HepG2 (cell line): ENCODE results near the gene LRP5. TPM values are rescaled to one million over a fixed set of nuclear protein-coding genes. Genes with fewer than 3 reads are reported as not detected.

Experiments used
- ATAC-seq: fragments of 200-7000 bp; cut with Tn5 transposase; 3 replicates; pipeline ENCODE4 v1.9.1; 2020; ENCODE audit warnings: mild to moderate bottlenecking, moderate library complexity
- BruUV-seq: library from RNA; stranded (reverse); fragments of 400-500 nt; replicated peaks from 2 replicates; lab custom pipeline; 2021; lab: Mats Ljungman, UMichigan
- CTCF ChIA-PET: fragments of 300-600 bp; formaldehyde crosslinking; extraction: SDS; loops from one replicate; lab custom pipeline; 2021; ENCODE audit warnings: low total read pairs, inconsistent platforms, low intra/inter-chr PET ratio; lab: Yijun Ruan, JAX
- POLR2A ChIA-PET: fragments of 350-600 bp; sonication (Branson Sonifier 250); formaldehyde crosslinking; loops from one replicate; lab custom pipeline; 2020; ENCODE audit warnings: antibody characterized with exemption, inconsistent platforms; lab: Yijun Ruan, JAX
- DNase-seq: peaks from one replicate; pipeline ENCODE4 v3.0.0-alpha.2; 2015; ENCODE audit warnings: low spot score
- FAIRE-seq: peaks from 3 replicates; lab custom pipeline; 2011; peaks lifted over from hg19 to GRCh38; lab: Jason Lieb, UNC
- H2AFZ ChIP-seq: one replicate; pipeline ENCODE4 v1.6.1; 2011; ENCODE audit warnings: low read length, inconsistent platforms
- H3K27ac ChIP-seq: fragments of 300-600 bp; 3 replicates; pipeline ENCODE4 v1.8.0; 2011; ENCODE audit warnings: mixed run types, mild to moderate bottlenecking, mixed read lengths, low read length, inconsistent platforms; ENCODE audit not compliant: insufficient read depth; ENCODE audit errors: extremely low read length
- H3K27me3 ChIP-seq, 2 experiments: fragments of 200-600 bp in 1 of 2; 2 replicates in 1 of 2; 3 replicates in 1 of 2; pipeline versions ENCODE4 v1.6.0 to v1.8.0; 2011; ENCODE audit warnings: low read length in 2 of 2, mild to moderate bottlenecking in 2 of 2, moderate library complexity in 2 of 2, inconsistent platforms in 1 of 2; ENCODE audit not compliant: insufficient read depth in 2 of 2, control insufficient read depth in 1 of 2
- H3K36me3 ChIP-seq, 2 experiments: fragments of 200-600 bp in 1 of 2; replicated peaks in 1 of 2; 2 replicates in 1 of 2; 3 replicates in 1 of 2; pipeline versions ENCODE4 v1.5.1 to v1.8.0; 2011; ENCODE audit warnings: low read length in 2 of 2, inconsistent platforms in 1 of 2; ENCODE audit not compliant: insufficient read depth in 2 of 2, control insufficient read depth in 1 of 2
- H3K4me1 ChIP-seq: 2 replicates; pipeline ENCODE4 v1.5.1; 2012; ENCODE audit warnings: low read length, inconsistent platforms; ENCODE audit not compliant: insufficient read depth
- H3K4me2 ChIP-seq: 2 replicates; pipeline ENCODE4 v1.6.0; 2011; ENCODE audit warnings: low read depth, low read length, inconsistent platforms
- H3K4me3 ChIP-seq, 3 experiments: fragments of 200-600 bp in 1 of 3; sonication (generic), shearing (Covaris generic) in 1 of 3; replicated peaks in 1 of 3; 2 replicates each; pipeline ENCODE4 v1.5.1; 2011 to 2016; ENCODE audit warnings: low read length in 3 of 3, inconsistent platforms in 2 of 3, low read depth in 2 of 3, mild to moderate bottlenecking in 2 of 3, control low read depth in 1 of 3, mixed read lengths in 1 of 3; ENCODE audit not compliant: insufficient read depth in 1 of 3
- H3K79me2 ChIP-seq: one replicate; pipeline ENCODE4 v1.6.1; 2011; ENCODE audit warnings: low read length, inconsistent platforms; ENCODE audit not compliant: insufficient read depth
- H3K9ac ChIP-seq: 2 replicates; pipeline ENCODE4 v1.6.0; 2011; ENCODE audit warnings: mild to moderate bottlenecking, low read depth, low read length, inconsistent platforms; ENCODE audit not compliant: insufficient read depth
- H3K9me3 ChIP-seq: 2 replicates; pipeline ENCODE4 v1.5.1; 2012; ENCODE audit warnings: mild to moderate bottlenecking, low read length
- H4K20me1 ChIP-seq: 2 replicates; pipeline ENCODE4 v1.6.0; 2011; ENCODE audit warnings: inconsistent platforms, mild to moderate bottlenecking, low read length, moderate library complexity; ENCODE audit not compliant: insufficient read depth
- CEBPB ChIP-seq: IDR thresholded peaks from 2 replicates; pipeline ENCODE4 v1.6.1; 2011; ENCODE audit warnings: low read depth, low read length, improper control_type of control experiment, borderline replicate concordance
- FOXK1 ChIP-seq: sonication (generic); formaldehyde crosslinking; IDR thresholded peaks from 2 replicates; pipeline ENCODE4 v1.4.0; 2020; ENCODE audit warnings: low read depth, missing genetic modification reagents, borderline replicate concordance
- HOXA7 ChIP-seq: sonication (generic); formaldehyde crosslinking; IDR thresholded peaks from 2 replicates; pipeline ENCODE4 v1.8.1; 2022; ENCODE audit warnings: mild to moderate bottlenecking, missing genetic modification reagents, moderate library complexity
- MAFG ChIP-seq: sonication (generic); formaldehyde crosslinking; IDR thresholded peaks from 2 replicates; pipeline ENCODE4 v1.5.1; 2020; ENCODE audit warnings: mild to moderate bottlenecking, missing genetic modification reagents
- MIXL1 ChIP-seq: IDR thresholded peaks from 2 replicates; pipeline ENCODE4 v1.6.1; 2016
- NCOR1 ChIP-seq: fragments of 200-600 bp; sonication (generic); IDR thresholded peaks from 2 replicates; pipeline ENCODE4 v1.7.0; 2017; ENCODE audit warnings: antibody characterized with exemption, low read length, borderline replicate concordance
- NFIC ChIP-seq: IDR thresholded peaks from 2 replicates; pipeline ENCODE4 v1.6.1; 2012; ENCODE audit warnings: mild to moderate bottlenecking, low read length, inconsistent platforms
- POLR2AphosphoS2 ChIP-seq: IDR thresholded peaks from 2 replicates; pipeline ENCODE4 v1.6.1; 2011; ENCODE audit warnings: low read depth, low read length, improper control_type of control experiment
- RARA ChIP-seq: IDR thresholded peaks from 2 replicates; pipeline ENCODE4 v1.6.1; 2016; ENCODE audit warnings: missing genetic modification reagents, missing compliant biosample characterization
- RELA ChIP-seq: sonication (generic); formaldehyde crosslinking; IDR thresholded peaks from 2 replicates; pipeline ENCODE4 v1.4.0; 2020; ENCODE audit warnings: missing genetic modification reagents
- SOX13 ChIP-seq, 3 experiments: fragments of 450-650 bp in 1 of 3; sonication (generic) in 1 of 3; formaldehyde crosslinking in 1 of 3; IDR thresholded peaks in 2 of 3; conservative IDR thresholded peaks in 1 of 3; 2 replicates each; pipeline versions ENCODE4 v1.5.0 to v1.6.1; 2016 to 2020; ENCODE audit warnings: antibody characterized with exemption in 1 of 3, mild to moderate bottlenecking in 1 of 3, missing compliant biosample characterization in 1 of 3, missing genetic modification reagents in 1 of 3, moderate library complexity in 1 of 3
- THAP11 ChIP-seq: IDR thresholded peaks from 2 replicates; pipeline ENCODE4 v1.6.1; 2016; ENCODE audit warnings: missing biosample characterization, missing genetic modification reagents
- ZBTB38 ChIP-seq: sonication (generic); formaldehyde crosslinking; IDR thresholded peaks from 2 replicates; pipeline ENCODE4 v1.5.1; 2020; ENCODE audit warnings: mild to moderate bottlenecking, missing genetic modification reagents
- ZNF337 ChIP-seq: sonication (generic); formaldehyde crosslinking; IDR thresholded peaks from 2 replicates; pipeline ENCODE4 v1.5.1; 2020; ENCODE audit warnings: missing genetic modification reagents, low read depth, mild to moderate bottlenecking, borderline replicate concordance
- ZNF563 ChIP-seq: sonication (generic); formaldehyde crosslinking; IDR thresholded peaks from 2 replicates; pipeline ENCODE4 v1.8.0; 2022; ENCODE audit warnings: mild to moderate bottlenecking, moderate library complexity, missing genetic modification reagents
- ZNF652 ChIP-seq: IDR thresholded peaks from 2 replicates; pipeline ENCODE4 v1.6.1; 2016; ENCODE audit warnings: low read depth, borderline replicate concordance
- ZNF724P ChIP-seq: sonication (generic); formaldehyde crosslinking; IDR thresholded peaks from 2 replicates; pipeline ENCODE4 v1.8.0; 2022; ENCODE audit warnings: missing genetic modification reagents, borderline replicate concordance
- ZSCAN22 ChIP-seq: sonication (generic); formaldehyde crosslinking; IDR thresholded peaks from 2 replicates; pipeline ENCODE4 v1.4.0; 2020; ENCODE audit warnings: mild to moderate bottlenecking, missing genetic modification reagents
- WGBS: methylation state at CpG from one replicate; pipeline ENCODE4 v1.1.6; 2017; ENCODE audit warnings: low lambda C conversion rate; 5-methylcytosine and 5-hydroxymethylcytosine counted together
- in situ Hi-C: cut with HindIII; loops from 2 replicates; pipeline ENCODE4 v1.10.0; 2017; ENCODE audit warnings: low pct_unique_long_range_greater_than_20kb; ENCODE audit not compliant: extremely low pct_ligation_motif_present
- intact Hi-C: fragments of 100-400 bp; cut with micrococcal nuclease; formaldehyde crosslinking; loops from one replicate; pipeline ENCODE4 v1.10.0; 2022; ENCODE audit not compliant: unreplicated experiment
- polyA plus RNA-seq, 8 experiments: library from polyadenylated mRNA; depleted of rRNA in 3 of 8; stranded (reverse) in 7 of 8; unstranded in 1 of 8; fragments of >200 nt; fragmentation: Illumina TruSeq in 4 of 8; extraction: Trizol in 4 of 8; gene quantifications; 2 replicates each; pipeline versions ENCODE4 v1.2.1 to v1.2.3, GENCODE V29; 2011 to 2016; ENCODE audit warnings: low read depth in 4 of 8, missing spikeins in 1 of 8, mixed read lengths in 1 of 8; ENCODE audit not compliant: insufficient read depth in 1 of 8
- total RNA-seq, 5 experiments: library from RNA; depleted of rRNA; stranded (reverse); fragments of >200 nt; fragmentation: Illumina TruSeq; extraction: Trizol; gene quantifications; 2 replicates each; pipeline ENCODE4 v1.2.3, GENCODE V29; 2016; ENCODE audit warnings: low read depth in 1 of 5
- TF ChIP-seq, protein P1 (sequence below): sonication (generic); formaldehyde crosslinking; IDR thresholded peaks from 2 replicates; pipeline ENCODE4 v1.5.0; 2020; ENCODE audit warnings: missing genetic modification reagents, mild to moderate bottlenecking, borderline replicate concordance
- TF ChIP-seq, protein P2 (sequence below): sonication (generic); formaldehyde crosslinking; IDR thresholded peaks from 2 replicates; pipeline ENCODE4 v1.5.0; 2020; ENCODE audit warnings: mild to moderate bottlenecking, missing genetic modification reagents, borderline replicate concordance

LRP5 gene
- total and polyA plus RNA-seq, 2 of the 13 experiments (the other 11 are each of a cell fraction or from before 2014, with no cell fraction given) = 40.4 to 64.0 TPM

- no peak for TF ChIP-seq MAFG
- TF ChIP-seq SOX13 (IDR thresholded peaks at IDR 0.05) = peak; percentile 93
- TF ChIP-seq SOX13 (CRISPR knock-in tag; conservative IDR thresholded peaks at IDR 0.05 in 1 of 2, IDR thresholded peaks at IDR 0.05 in 1 of 2) = peak in 1 of 2 experiments; percentile 98; a peak in 2 of 4 replicates
- no peak for TF ChIP-seq ZBTB38
- TF ChIP-seq, protein P1, sequence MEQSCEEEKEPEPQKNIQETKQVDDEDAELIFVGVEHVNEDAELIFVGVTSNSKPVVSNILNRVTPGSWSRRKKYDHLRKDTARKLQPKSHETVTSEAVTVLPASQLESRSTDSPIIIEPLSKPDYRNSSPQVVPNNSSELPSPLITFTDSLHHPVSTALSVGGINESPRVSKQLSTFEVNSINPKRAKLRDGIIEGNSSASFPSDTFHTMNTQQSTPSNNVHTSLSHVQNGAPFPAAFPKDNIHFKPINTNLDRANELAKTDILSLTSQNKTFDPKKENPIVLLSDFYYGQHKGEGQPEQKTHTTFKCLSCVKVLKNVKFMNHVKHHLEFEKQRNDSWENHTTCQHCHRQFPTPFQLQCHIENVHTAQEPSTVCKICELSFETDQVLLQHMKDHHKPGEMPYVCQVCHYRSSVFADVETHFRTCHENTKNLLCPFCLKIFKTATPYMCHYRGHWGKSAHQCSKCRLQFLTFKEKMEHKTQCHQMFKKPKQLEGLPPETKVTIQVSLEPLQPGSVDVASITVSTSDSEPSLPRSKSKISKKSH = no peak
- TF ChIP-seq POLR2AphosphoS2 = no peak
- TF ChIP-seq ZNF652 (CRISPR knock-in tag) = no peak
- no peak for TF ChIP-seq HOXA7
- TF ChIP-seq RARA (CRISPR knock-in tag) = peak; percentile 13; the same call in 1 of the 2 replicates
These were observed 155.9 kb downstream of the LRP5 start (continued) for GRCh38 chr11:68468217-68468828.

DNA sequence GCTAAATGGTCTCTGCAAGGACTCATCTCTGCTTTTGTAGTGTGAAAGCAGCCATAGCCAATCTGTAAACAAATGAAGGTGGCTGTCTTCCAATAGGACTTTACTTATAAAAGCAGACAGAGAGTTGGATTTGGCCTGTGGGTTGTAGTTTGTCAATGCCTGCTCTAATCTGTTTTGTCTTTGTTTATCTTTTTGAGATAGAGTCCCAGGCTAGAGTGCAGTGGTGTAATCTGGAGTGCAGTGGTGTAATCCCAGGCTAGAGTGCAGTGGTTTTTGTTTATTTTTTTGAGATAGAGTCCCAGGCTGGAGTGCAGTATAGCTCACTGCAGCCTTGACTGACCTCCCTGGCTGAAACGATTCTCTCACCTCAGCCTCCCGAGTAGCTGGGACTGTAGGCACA lies 156.7 kb downstream of the LRP5 start:
- intact Hi-C loops (loop anchor here (5.0 kb wide), 1 partner anchor 63 kb away; no protein-coding TSS in a partner anchor), in situ Hi-C loops (no loop called here)
- ChIA-PET POLR2A (interaction anchor here (1.0 kb wide), 1 partner anchor 9 kb away, joined by 6 read pairs; the partner anchor contains the start of gene PPP6R3), CTCF (no interaction called here)
- H3K9me3 ChIP-seq = no peaks in the 10 kb centered on the region
- H3K4me1 ChIP-seq = peaks cover 61% of the 10 kb centered on the region
- DNase-seq (peak; percentile 76), FAIRE-seq (peak; percentile 34), ATAC-seq (peak; percentile 92)
- no peak overlapping the region for H3K9ac ChIP-seq
- H3K4me2 ChIP-seq = 0 out of 2 replicates have a peak overlapping the region, but pooled peaks have one; percentile 11
- H3K79me2 ChIP-seq = peaks cover 94% of the 10 kb centered on the region
- H4K20me1 ChIP-seq = peaks cover 92% of the 10 kb centered on the region
- H3K4me3 ChIP-seq = no peak overlapping the region
- no peaks in the 10 kb centered on the region for H3K27me3 ChIP-seq
- H3K36me3 ChIP-seq = peaks cover 3 to 15% of the 10 kb centered on the region in 2 experiments; a peak in 4 of 5 replicates
- no TSS peak for BruUV-seq
- H2AFZ ChIP-seq = no peak overlapping the region
- H3K27ac ChIP-seq = peak overlapping the region; percentile 12
- WGBS = 10% methylated on average over 2 of the region's 2 CpGs
- TF ChIP-seq NFIC (peak; percentile 46; the same call in 1 of the 2 replicates), RELA (CRISPR knock-in tag) (no peak), ZNF563 (CRISPR knock-in tag) (no peak), CEBPB (peak; percentile 73; the same call in 1 of the 2 replicates), ZNF724P (no peak), MIXL1 (CRISPR knock-in tag) (peak; percentile 31; the same call in 1 of the 2 replicates), NCOR1 (peak; percentile 61; the same call in 1 of the 2 replicates), ZNF337 (CRISPR knock-in tag) (no peak), FOXK1 (CRISPR knock-in tag) (peak; percentile 94; the same call in 1 of the 2 replicates), THAP11 (CRISPR knock-in tag) (peak; percentile 40), ZSCAN22 (CRISPR knock-in tag) (no peak)
- TF ChIP-seq, protein P2, sequence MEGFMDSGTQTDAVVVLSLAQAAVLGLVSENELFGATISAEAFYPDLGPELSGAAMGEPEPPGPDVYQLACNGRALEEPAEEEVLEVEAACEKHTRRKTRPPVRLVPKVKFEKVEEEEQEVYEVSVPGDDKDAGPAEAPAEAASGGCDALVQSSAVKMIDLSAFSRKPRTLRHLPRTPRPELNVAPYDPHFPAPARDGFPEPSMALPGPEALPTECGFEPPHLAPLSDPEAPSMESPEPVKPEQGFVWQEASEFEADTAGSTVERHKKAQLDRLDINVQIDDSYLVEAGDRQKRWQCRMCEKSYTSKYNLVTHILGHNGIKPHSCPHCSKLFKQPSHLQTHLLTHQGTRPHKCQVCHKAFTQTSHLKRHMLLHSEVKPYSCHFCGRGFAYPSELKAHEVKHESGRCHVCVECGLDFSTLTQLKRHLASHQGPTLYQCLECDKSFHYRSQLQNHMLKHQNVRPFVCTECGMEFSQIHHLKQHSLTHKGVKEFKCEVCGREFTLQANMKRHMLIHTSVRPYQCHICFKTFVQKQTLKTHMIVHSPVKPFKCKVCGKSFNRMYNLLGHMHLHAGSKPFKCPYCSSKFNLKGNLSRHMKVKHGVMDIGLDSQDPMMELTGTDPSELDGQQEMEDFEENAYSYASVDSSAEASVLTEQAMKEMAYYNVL (CRISPR knock-in tag) = no peak
